GM19043 (cell line): ENCODE results near the gene TESPA1.
"Not testable (repeated sequence)": the region's sequence is repeated elsewhere in the genome, so short reads cannot be mapped to it uniquely, and the experiment has no call there.

Experiments used
- ATAC-seq: cut with Tn5 transposase; IDR thresholded peaks from one replicate; pipeline ENCODE4 v1.9.1; 2021; ENCODE audit warnings: low read depth; ENCODE audit not compliant: unreplicated experiment

The TESPA1 gene

GRCh38 chr12:54949073-54949711 is 35.4 kb downstream of the TESPA1 start:
- no peak for ATAC-seq

- ATAC-seq = no peak
These were observed 36.4 kb downstream of the TESPA1 start for GRCh38 chr12:54948171-54948570.

GRCh38 chr12:54945082-54945481 is 39.5 kb downstream of the TESPA1 start:
- no peak for ATAC-seq

- not testable (repeated sequence) for ATAC-seq
These were observed 41.3 kb downstream of the TESPA1 start for GRCh38 chr12:54943292-54943691.

GRCh38 chr12:54941659-54942058 is 42.9 kb downstream of the TESPA1 start:
- no peak for ATAC-seq

GRCh38 chr12:54940727-54941315 is 43.7 kb downstream of the TESPA1 start:
- no peak for ATAC-seq

GRCh38 chr12:54937929-54938328 is 46.6 kb downstream of the TESPA1 start:
- no peak for ATAC-seq

GRCh38 chr12:54937376-54937775 is 47.2 kb downstream of the TESPA1 start:
- ATAC-seq = no peak

- ATAC-seq = no peak
These were observed 47.8 kb downstream of the TESPA1 start for GRCh38 chr12:54936736-54937135.

- peak; percentile 93 for ATAC-seq
These were observed 49.2 kb downstream of the TESPA1 start for GRCh38 chr12:54935235-54935951.

- ATAC-seq = no peak
These were observed 50.1 kb downstream of the TESPA1 start for GRCh38 chr12:54934419-54934818.

- no peak for ATAC-seq
These were observed 51.2 kb downstream of the TESPA1 start for GRCh38 chr12:54933376-54933775.

GRCh38 chr12:54932691-54933090 is 51.9 kb downstream of the TESPA1 start:
- no peak for ATAC-seq

- no peak for ATAC-seq
These were observed 52.5 kb downstream of the TESPA1 start for GRCh38 chr12:54932038-54932437.

- no peak for ATAC-seq
These were observed 54.6 kb downstream of the TESPA1 start for GRCh38 chr12:54929998-54930397.

GRCh38 chr12:54926246-54926645 is 58.3 kb downstream of the TESPA1 start:
- no peak for ATAC-seq

- ATAC-seq = no peak
These were observed 59.4 kb downstream of the TESPA1 start for GRCh38 chr12:54924972-54925707.

GRCh38 chr12:54917001-54917488 is 67.5 kb downstream of the TESPA1 start:
- no peak for ATAC-seq
